HEK293 (cell line): Measurements from ENCODE around the gene CIDEA.

Source experiments
- CTCF ChIP-seq: fragments of 450-650 bp; formaldehyde crosslinking; IDR thresholded peaks from 2 replicates; pipeline ENCODE4 v1.5.1; 2016; ENCODE audit warnings: missing biosample characterization, missing genetic modification characterization
- KLF10 ChIP-seq: fragments of 450-650 bp; IDR thresholded peaks from 2 replicates; pipeline ENCODE4 v1.5.1; 2018; ENCODE audit warnings: missing biosample characterization, mild to moderate bottlenecking, missing genetic modification characterization
- ZNF146 ChIP-seq: fragments of 450-650 bp; formaldehyde crosslinking; IDR thresholded peaks from 2 replicates; pipeline ENCODE4 v1.5.1; 2016; ENCODE audit warnings: missing biosample characterization, missing genetic modification characterization
- ZNF654 ChIP-seq: fragments of 450-650 bp; formaldehyde crosslinking; IDR thresholded peaks from 2 replicates; pipeline ENCODE4 v1.5.1; 2016; ENCODE audit warnings: low read depth, missing biosample characterization, missing genetic modification characterization
- ZNF692 ChIP-seq: fragments of 450-650 bp; formaldehyde crosslinking; IDR thresholded peaks from 2 replicates; pipeline ENCODE4 v1.5.1; 2016; ENCODE audit warnings: missing biosample characterization, missing genetic modification characterization

- TF ChIP-seq ZNF146 (no peak), KLF10 (tag by site-specific recombination) (no peak), ZNF692 (tag by site-specific recombination) (no peak), ZNF654 (tag by site-specific recombination) (no peak), CTCF (no peak)
Observed at GRCh38 chr18:12248926-12249720, 5.0 kb upstream of the CIDEA start.
